COLO829 (cell line): ENCODE results near the gene NDUFV1.
A peak's percentile ranks its signal among the peaks of the same experiment; 100 is the strongest.
"Not testable (repeated sequence)": the region's sequence is repeated elsewhere in the genome, so short reads cannot be mapped to it uniquely, and the experiment has no call there.

ENCODE experiments used
- DNase-seq: peaks from one replicate; pipeline ENCODE4 v3.0.0; 2012; ENCODE audit warnings: low spot score

NDUFV1 gene

DNA sequence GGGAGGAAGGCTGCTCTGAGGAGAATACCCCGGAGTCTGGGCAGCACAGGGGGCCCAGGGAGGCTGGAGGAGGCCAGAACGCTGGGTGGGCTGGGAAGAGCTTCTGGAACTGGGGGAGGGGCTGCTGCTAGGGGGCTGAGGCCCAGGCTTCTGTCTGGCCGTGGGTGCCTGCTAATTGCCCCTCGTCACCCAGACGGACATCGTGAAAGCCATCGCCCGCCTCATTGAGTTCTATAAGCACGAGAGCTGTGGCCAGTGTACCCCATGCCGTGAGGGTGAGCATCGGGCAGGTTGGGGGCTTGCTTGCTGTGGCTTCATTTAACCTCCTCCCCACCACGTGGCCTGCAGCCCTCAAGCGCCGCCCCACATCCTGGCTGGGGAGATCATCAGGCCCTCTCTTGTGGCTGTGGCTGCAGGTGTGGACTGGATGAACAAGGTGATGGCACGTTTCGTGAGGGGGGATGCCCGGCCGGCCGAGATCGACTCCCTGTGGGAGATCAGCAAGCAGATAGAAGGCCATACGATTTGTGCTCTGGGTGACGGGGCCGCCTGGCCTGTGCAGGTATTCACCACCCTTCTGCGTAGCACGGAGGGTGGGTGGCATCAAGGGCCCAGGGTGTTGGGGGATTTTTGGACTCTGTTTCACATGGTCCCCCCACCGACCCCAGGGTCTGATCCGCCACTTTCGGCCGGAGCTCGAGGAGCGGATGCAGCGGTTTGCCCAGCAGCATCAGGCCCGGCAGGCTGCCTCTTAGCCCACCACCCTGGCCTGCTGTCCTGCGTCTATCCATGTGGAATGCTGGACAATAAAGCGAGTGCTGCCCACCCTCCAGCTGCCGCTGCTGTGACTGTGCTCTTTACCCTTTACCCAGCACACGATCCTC lies 5.2 kb downstream of the NDUFV1 start:
- no peak for DNase-seq

DNA sequence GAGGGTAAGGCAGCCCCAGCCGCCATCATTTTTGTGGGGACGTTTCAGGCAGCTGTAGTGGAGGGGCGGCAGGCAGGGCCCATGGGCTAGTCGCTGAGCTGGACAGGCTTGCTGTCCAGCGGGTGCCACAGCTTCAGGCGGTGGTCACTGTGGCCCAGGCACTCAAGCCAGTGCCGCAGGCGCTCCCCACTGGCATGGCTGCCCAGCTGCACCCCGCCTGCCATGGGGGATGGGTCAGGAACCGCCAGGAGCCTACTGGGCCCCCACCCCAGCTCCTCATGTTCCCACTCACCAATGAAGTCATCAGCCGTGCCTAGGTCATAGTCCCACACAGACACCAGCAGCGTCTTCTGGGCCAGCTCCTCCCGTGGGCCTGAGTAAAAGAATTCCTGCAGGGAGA lies 6.0 kb downstream of the NDUFV1 start:
- no peak for DNase-seq

DNA sequence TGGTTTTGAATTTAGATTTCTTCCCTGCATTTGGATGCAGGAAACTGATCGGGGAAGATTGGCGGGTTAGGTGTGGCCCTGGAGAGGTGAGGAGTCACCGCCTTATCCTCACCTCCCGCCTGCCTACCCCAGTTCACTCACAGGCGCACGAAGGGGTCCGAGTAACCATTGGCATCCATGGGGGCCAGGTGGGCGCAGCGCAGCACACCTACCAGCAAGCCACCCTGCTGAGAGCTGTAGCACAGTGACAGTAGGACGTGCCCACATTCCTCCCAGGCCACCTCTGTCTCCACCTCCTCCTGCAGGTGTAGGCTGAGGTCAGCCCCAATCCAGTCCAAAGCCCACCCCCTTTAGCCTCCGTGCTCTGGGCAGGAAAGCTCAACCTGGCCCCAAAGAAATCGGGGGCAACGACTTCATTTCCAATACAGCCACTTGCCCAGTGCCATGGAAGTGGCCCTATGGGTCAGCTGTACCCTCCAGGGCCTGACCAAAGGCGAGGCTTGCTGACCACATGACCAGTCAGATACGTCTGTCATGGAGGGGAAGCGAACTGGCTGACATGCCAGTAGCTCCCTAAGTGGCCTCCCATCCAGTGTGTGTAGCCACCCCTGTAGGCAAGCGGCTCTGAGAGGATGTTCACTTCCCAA lies 6.7 kb downstream of the NDUFV1 start:
- no peak for DNase-seq

DNA sequence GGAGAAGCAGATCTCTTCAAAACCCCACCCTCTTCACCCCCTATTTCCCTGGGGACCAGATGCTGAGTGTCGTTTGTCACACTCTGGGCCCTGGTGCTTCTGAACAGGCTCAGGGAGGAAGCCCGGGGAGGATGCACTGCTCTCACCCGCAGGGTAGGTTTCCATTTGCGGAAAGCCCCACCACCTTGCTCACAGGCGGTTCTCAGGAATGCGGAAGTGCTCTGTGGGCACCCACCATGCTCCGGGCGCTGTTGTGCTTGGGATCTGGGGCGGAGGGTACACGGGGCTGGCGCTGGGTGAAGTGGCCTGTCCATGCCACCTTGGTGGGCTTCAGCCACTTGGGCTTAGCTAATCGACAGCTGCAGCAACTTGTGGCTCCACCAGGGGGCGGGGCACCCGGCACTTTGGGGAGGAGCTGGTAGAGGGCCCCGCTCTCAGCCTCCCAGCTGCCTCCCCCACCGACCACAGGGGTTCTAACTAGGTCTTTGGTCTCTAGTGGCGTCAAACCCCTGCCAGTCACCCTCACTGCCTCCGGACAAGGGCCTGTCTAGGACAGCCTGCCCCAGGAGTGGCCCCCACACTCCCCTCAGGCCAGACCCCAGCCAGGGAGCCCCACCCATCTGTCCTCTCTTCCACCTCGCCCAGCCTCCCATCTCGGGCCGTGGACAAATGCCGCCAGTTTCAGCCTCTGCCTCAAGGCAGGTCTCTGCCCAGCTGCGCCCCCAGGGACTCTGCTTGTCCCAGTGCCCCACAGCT lies 7.4 kb downstream of the NDUFV1 start:
- no peak for DNase-seq

DNA sequence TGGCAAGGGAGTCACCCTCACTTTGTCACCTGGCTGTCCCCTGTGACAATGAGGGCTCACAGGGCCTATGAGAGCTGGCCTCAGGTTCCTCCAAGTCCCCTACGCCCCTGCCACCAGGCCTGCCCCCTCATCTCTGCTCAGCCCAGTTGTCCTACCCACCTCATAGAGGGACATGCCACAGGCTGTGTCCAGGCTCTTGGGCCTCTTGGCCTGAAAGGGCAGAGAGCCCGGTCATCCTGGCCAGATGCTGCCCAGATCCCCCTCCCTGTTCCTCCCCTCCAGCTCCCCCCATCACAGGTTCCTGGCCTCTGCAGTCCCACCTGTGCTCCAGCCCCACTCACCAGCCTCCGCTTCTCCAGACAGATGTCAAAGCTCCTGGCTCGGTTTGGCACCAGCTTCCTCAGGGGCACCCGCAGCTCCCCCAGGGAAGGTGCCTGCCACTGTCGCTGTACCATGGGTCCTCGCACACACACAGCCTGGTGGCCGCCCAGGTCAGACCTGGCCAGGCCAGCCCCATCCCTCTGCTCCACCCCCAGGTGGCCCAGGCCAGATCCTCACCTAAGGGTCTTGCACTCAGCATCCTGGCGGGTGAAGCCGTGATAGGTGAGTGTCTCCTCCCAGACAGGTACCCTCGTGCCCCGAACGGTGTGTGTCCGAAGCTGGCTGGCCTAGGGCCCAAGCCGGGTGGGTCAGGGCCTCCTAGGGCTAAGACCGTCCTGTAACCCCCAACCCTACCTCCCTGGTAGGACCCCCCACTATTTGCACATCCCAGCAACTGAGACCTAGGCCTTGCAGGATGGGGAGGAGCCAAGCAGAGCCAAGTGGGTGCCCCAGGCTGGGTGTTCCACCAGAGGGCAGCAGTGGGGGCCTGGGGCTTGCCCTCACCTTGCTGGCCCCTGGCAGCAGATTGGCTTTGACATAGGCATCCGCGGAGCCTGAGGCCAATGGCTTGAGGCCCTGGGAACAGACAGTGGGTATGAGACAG lies 8.3 kb downstream of the NDUFV1 start:
- DNase-seq = peak; percentile 21

DNA sequence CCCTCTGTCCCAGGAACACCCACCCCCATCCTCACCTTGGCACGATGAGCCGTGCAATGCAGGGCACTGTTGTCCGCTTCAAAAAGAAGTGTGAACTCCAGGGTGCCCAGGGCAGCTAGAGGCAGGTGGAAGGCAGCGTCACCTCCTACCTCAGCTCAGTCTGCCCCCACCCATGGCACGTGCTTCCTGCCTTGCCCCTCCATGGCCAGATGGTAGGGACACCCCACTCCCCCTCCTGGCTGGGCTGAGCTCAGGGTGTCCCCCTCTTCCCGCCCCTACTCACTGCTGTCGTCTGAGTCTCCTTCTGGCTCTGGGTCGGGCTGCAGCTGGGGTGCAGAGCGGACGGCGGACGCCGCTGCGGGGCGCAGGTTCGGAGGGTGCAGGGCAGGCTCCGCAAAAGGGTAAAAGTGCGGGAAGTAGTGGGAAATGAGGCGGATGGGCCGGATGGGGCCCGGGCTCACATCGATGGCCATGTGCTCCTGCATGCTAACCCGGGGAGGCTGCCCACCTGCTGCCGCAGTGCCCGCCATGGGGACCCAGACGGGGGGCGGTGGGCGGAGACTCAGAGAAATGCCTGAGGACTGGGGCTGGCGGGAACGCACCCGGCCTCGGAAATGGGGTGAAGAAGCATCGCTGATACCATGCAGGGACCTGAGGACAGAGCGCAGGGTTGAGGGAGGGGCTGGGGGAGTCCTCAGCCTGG lies 9.1 kb downstream of the NDUFV1 start:
- DNase-seq = no peak

DNA sequence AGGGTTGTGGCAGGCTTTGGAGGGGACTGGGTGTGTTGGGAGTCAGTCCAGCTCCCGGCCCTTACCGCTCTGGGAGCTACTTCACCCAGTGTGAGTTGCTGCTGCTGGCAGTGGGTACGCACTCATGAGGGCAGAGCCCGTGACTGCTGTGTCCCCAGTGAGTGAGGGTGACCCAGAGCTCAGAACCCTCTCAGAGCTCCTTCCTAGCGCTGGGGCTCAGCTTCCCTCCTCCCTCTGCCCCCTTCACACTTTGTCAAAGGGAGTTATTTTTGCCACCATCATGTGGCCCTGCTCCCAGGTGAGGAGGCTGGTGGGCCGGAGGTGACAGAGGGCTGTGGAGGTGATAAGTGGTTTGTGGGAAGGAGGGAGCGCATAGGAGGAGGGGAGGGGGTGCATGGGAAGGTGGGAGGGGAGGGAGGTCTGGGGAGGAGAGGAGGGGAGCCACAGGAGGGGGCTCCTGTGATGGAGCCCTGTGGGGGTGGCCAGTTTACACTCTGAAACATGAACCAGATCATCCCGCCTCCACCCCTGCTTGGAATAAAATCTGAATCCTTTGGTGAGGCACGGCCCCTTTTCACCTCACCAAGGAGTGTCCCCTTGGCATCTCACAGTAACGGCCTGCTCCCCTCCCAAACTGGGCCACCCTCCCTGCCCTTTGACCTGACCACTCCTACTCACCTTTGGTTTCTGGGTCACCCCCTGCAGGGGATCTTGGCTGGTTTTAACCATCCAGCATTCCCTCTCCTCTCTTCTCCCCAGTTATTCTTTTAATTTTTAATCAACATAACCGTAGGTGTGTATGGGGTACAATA lies 9.9 kb downstream of the NDUFV1 start:
- no peak for DNase-seq

DNA sequence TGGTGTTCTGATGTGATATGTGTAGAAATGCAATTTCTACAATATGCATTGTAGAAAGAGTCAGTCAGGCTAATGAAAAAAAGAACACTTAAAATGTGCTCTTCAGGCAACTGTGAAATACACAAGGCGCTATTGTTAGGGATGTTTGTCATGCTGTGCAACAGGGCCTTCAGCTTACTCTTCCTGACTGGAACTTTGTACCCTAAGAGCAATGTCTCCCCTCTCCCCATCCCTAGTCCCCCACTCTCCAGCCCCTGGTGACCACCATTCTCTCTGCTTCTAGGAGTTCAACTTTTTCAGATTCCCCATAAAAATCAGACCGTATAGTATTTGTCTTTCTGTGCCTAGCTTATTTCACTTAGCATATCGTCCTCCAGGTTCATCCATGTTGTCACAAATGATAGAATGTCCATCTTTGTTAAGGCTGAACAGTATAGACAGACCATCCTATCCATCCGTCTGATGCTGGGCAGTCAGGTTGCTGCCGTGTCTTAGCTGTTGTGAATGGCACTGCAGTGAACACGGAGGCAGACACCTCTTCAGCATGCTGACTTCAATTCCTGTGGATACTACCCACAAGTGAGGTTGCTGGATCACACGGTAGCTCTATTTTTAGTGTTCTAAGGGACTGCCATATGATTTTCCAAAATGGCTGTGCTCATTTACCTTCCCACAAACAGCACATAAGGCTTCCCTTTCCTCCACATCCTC lies 10.7 kb downstream of the NDUFV1 start:
- DNase-seq = no peak

DNA sequence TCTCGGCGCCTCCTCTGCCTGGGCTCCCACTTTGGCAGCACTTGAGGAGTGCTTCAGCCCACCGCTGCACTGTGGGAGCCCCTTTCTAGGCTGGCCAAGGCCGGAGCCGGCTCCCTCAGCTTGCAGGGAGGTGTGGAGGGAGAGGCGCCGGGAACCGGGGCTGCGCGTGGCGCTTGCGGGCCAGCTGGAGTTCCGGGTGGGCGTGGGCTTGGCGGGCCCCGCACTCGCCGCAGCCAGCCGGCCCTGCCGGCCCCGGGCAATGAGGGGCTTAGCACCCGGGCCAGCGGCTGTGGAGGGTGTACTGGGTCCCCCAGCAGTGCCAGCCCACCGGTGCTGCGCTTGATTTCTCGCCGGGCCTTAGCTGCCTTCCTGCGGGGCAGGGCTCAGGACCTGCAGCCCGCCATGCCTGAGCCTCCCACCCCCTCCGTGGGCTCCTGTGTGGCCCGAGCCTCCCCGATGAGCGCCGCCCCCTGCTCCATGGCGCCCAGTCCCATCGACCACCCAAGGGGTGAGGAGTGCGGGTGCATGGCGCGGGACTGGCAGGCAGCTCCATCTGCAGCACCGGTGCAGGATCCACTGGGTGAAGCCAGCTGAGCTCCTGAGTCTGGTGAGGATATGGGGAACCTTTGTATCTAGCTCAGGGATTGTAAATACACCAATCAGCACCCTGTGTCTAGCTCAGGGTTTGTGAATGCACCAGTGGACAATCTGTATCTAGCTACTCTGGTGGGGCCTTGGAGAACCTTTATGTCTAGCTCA lies 12.3 kb downstream of the NDUFV1 start:
- DNase-seq = not testable (repeated sequence)

DNA sequence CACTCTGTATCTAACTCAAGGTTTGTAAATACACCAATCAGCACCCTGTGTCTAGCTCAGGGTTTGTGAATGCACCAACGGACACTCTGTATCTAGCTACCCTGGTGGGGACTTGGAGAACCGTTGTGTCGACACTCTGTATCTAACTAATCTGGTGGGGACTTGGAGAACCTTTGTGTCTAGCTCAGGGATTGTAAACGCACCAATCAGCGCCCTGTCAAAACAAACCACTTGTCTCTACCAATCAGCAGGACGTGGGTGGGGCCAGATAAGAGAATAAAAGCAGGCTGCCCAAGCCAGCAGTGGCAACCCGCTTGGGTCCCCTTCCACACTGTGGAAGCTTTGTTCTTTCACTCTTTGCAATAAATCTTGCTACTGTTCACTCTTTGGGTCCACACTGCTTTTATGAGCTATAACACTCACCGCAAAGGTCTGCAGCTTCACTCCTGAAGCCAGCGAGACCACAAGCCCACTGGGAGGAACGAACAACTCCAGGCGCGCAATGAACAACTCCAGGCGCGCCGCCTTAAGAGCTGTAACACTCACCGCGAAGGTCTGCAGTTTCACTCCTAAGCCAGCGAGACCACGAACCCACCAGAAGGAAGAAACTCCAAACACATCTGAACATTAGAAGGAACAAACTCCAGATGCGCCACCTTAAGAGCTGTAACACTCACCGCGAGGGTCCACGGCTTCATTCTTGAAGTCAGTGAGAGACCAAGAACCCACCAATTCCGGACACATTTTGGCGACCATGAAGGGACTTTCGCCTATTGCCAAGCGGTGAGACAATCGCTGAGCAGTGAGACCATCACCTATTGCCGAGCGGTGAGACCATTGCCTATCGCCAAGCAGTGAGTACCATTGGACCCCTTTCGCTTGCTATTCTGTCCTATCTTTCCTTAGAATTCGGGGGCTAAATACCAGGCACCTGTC lies 13.2 kb downstream of the NDUFV1 start:
- DNase-seq = not testable (repeated sequence)

DNA sequence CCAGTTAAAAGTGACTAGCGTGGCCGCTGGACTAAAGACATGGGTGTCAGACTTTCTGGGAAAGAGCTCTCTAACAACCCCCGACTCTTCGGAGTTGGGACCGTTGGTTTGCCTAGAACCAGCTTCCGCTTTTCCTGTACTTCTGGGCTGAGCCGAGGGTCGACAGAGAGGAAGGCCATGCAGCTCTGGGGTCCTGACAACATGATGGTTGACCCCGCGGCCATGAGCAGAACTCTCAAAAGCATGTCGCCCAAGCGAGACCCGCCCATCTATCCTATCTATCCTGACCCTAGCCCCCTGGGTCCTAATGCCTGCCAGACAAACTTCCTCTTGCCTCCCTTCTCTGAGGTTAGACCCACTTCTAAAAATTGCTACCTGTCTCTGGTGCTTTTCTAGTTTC lies 13.9 kb downstream of the NDUFV1 start:
- DNase-seq = not testable (repeated sequence)

DNA sequence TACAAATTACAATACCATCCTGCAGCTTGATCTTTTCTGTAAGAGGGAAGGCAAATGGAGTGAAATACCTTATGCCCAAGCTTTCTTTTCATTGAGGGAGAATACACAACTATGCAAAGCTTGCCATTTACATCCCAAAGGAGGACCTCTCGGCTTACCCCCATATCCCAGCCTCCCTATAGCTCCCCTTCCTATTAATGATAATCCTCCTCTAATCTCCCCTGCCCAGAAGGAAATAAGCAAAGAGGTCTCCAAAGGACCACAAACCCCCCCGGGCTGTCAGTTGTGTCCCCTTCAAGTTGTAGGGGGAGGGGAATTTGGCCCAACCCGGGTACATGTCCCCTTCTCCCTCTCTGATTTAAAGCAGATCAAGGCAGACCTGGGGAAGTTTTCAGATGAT lies 15.2 kb downstream of the NDUFV1 start:
- DNase-seq = not testable (repeated sequence)

DNA sequence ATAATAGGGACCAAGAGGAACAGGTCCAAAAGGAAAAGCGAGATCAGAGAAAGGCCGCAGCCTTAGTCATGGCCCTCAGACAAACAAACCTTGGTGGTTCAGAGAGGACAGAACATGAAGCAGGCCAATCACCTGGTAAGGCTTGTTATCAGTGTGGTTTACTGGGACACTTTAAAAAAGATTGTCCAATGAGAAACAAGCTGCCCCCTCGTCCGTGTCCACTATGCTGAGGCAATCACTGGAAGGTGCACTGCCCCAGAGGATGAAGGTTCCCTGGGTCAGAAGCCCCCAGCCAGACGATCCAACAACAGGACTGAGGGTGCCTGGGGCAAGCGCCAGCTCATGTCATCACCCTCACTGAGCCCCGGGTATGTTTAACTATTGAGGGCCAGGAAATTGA lies 16.2 kb downstream of the NDUFV1 start:
- DNase-seq = not testable (repeated sequence)

DNA sequence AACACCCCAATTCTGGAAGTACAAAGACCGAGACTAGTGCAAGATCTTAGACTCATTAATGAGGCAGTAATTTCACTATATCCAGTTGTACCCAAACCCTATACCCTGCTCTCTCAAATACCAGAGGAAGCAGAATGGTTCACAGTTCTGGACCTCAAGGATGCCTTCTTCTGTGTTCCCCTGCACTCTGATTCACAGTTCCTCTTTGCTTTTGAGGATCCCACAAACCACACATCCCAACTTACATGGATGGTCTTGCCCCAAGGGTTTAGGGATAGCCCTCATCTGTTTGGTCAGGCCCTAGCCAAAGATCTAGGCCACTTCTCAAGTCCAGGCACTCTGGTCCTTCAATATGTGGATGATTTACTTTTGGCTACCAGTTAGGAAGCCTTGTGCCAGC lies 17.1 kb downstream of the NDUFV1 start:
- DNase-seq = not testable (repeated sequence)

DNA sequence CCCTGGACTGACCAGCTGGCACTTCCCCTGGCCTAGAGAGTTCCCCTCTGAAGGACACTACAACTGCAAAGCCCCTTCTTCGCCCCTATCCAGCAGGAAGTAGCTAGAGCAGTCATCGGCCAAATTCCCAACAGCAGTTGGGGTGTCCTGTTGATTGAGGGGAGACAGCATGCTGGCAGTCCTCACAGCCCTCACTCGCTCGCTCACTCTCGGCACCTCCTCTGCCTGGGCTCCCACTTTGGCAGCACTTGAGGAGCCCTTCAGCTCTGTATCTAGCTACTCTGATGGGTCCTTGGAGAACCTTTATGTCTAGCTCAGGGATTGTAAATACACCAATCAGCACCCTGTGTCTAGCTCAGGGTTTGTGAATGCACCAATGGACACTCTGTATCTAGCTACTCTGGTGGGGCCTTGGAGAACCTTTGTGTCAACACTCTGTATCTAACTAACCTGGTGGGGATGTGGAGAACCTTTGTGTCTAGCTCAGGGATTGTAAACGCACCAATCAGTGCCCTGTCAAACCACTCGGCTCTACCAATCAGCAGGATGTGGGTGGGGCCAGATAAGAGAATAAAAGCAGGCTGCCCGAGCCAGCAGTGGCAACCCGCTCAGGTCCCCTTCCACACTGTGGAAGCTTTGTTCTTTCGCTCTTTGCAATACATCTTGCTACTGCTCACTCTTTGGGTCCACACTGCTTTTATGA lies 19.5 kb downstream of the NDUFV1 start:
- not testable (repeated sequence) for DNase-seq

DNA sequence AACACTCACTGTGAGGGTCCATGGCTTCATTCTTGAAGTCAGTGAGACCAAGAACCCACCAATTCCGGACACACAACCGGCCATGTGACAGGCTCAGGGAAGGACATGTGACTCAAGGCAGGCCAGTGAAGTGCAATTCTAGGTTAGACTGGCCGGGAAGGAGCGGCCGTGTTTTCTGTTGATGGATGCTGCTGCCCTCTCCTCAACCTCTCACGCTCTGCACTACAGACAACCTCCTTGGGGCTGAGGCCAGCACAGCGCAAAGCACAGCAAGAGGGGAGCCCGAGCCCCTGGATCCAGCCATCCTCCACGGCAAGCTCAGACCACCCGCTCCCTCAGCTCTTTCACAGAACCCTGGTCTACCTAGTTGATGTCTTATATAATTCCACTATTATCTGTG lies 20.2 kb downstream of the NDUFV1 start:
- no peak for DNase-seq

DNA sequence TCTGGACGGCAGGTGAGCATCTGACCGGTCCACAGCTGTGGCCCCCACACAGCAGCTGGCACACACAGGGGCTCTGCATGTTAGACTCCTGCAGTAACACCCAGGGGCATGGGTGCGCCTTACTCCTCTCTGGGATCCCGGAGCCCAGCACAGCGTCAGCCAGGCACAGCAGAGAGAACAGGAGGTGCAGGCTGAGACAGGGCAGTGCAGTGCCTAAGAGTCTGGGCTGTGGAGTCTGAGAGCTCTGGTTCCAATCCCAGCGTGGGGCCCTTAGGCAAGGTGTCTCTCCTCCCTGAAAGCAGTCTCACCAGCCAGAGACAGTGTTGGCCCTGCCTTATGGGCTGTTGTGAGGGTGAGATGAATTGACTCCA lies 20.7 kb downstream of the NDUFV1 start:
- DNase-seq = no peak
